Transverse colon (tissue), 4 donors: ENCODE results near the gene DPP9. TPM values are rescaled to one million over a fixed set of nuclear protein-coding genes. Genes with fewer than 3 reads are reported as not detected.

ENCODE experiments used
- DNase-seq: peaks from one replicate; pipeline ENCODE4 v3.0.0-alpha.2; 2019
- H3K27ac ChIP-seq, 4 donors: fragments of 200-600 bp; sonication (generic); 2 replicates each; pipeline ENCODE4 v1.5.1; 2016 to 2018; ENCODE audit warnings: inconsistent platforms in 4 of 4
- H3K27me3 ChIP-seq: fragments of 200-600 bp; sonication (generic); 2 replicates; pipeline ENCODE4 v1.5.1; 2017; ENCODE audit warnings: inconsistent platforms
- H3K36me3 ChIP-seq, 4 donors: fragments of 200-600 bp; sonication (generic); 2 replicates each; pipeline ENCODE4 v1.5.1; 2017 to 2019; ENCODE audit warnings: inconsistent platforms in 4 of 4
- H3K4me1 ChIP-seq, 4 donors: fragments of 200-600 bp; sonication (generic); 2 replicates each; pipeline ENCODE4 v1.5.1; 2017 to 2020; ENCODE audit warnings: inconsistent platforms in 4 of 4
- H3K4me3 ChIP-seq, 4 donors: fragments of 200-600 bp; sonication (generic); 1 replicate in 1 of 4; 2 replicates in 3 of 4; pipeline versions ENCODE4 v1.5.1 to v1.6.1; 2017 to 2019; ENCODE audit warnings: inconsistent platforms in 4 of 4
- H3K9me3 ChIP-seq, 2 donors: fragments of 200-600 bp; sonication (generic); 2 replicates each; pipeline ENCODE4 v1.5.1; 2017 to 2019; ENCODE audit warnings: inconsistent platforms in 2 of 2
- CTCF ChIP-seq, 5 experiments: fragments of 200-600 bp in 3 of 5; fragments of 450-650 bp in 2 of 5; sonication (generic) in 3 of 5; IDR thresholded peaks; 1 replicate in 2 of 5; 2 replicates in 3 of 5; pipeline ENCODE4 v1.5.1; 2016 to 2017; ENCODE audit warnings: antibody characterized with exemption in 5 of 5, inconsistent platforms in 3 of 5, mild to moderate bottlenecking in 2 of 5, moderate library complexity in 1 of 5
- EP300 ChIP-seq: sonication (generic); formaldehyde crosslinking; IDR thresholded peaks from one replicate; pipeline ENCODE4 v1.6.1; 2017; ENCODE audit warnings: antibody characterized with exemption, low read depth
- POLR2A ChIP-seq: fragments of 450-650 bp; IDR thresholded peaks from one replicate; pipeline ENCODE4 v1.6.1; 2016; ENCODE audit warnings: antibody characterized with exemption, mild to moderate bottlenecking, moderate library complexity
- POLR2AphosphoS5 ChIP-seq, 3 donors: sonication (generic); formaldehyde crosslinking; IDR thresholded peaks; one replicate each; pipeline ENCODE4 v1.6.1; 2016; ENCODE audit warnings: antibody characterized with exemption in 3 of 3
- WGBS, 2 donors: methylation state at CpG; one replicate each; pipeline ENCODE4 v1.1.5; 2018; ENCODE audit warnings: low coverage in 1 of 2; 5-methylcytosine and 5-hydroxymethylcytosine counted together
- in situ Hi-C, 4 donors: fragments of 200-750 bp; cut with MboI; loops; one replicate each; pipeline versions ENCODE4 v1.15.0 to v1.15.1; 2017; ENCODE audit warnings: low sequenced_read_pairs in 3 of 4, low pct_ligation_motif_present in 1 of 4, low pct_unique_long_range_greater_than_20kb in 1 of 4
- intact Hi-C: fragments of 100-400 bp; cut with DNase I; formaldehyde crosslinking; loops from one replicate; pipeline ENCODE4 v1.15.1; 2023; ENCODE audit warnings: low total_unique reads
- total RNA-seq, 4 donors: library from RNA; depleted of rRNA; stranded (reverse); fragments of >200 nt; gene quantifications; one replicate each; pipeline ENCODE4 v1.1.0, GENCODE V29; 2016

Gene DPP9
- total RNA-seq, 4 donors from 2014 or later, result 74.1 to 320 (median 103) TPM

GRCh38 chr19:4647676-4648644, 75.7 kb downstream of the DPP9 start:
- Histone ChIP-seq H3K4me3 (no peak overlapping the region), H3K27ac (peak overlapping the region; percentile 70 to 89 (median 84)), H3K4me1 (peaks cover 0 to 12% (median 5%) of the 10 kb centered on the region in 4 donors), H3K9me3 (no peaks in the 10 kb centered on the region), H3K36me3 (no peaks in the 10 kb centered on the region), H3K27me3 (no peaks in the 10 kb centered on the region)
- WGBS, 2 donors, result 69% methylated on average over 18 of the region's 20 CpGs; no CpG with 5 or more reads in 1 of the 2 donors
- in situ Hi-C loops, result no loop called here
- TF ChIP-seq POLR2A (no peak), CTCF (IDR thresholded peaks at IDR 0.05) (no peak), POLR2AphosphoS5 (IDR thresholded peaks at IDR 0.05) (peak in 2 of 3 donors; percentile 22 to 41), EP300 (no peak)
- intact Hi-C loops, result no loop called here
- no peak for DNase-seq

- Histone ChIP-seq H3K9me3 (no peaks in the 10 kb centered on the region), H3K27me3 (no peaks in the 10 kb centered on the region), H3K36me3 (no peaks in the 10 kb centered on the region), H3K4me1 (peaks cover 3 to 21% (median 13%) of the 10 kb centered on the region in 4 donors), H3K27ac (peak overlapping the region; percentile 66 to 89 (median 84)), H3K4me3 (no peak overlapping the region)
- no peak for TF ChIP-seq POLR2A
- in situ Hi-C loops, result no loop called here
- WGBS, 2 donors, result 85% methylated on average over 2 to 4 of the region's 4 CpGs
- DNase-seq, result no peak
- intact Hi-C loops, result no loop called here
Observed at GRCh38 chr19:4645718-4646117, 77.9 kb downstream of the DPP9 start.

GRCh38 chr19:4642625-4643024, 81.0 kb downstream of the DPP9 start:
- peak overlapping the region in 3 of 4 donors; percentile 78 to 89 (median 86) for H3K27ac ChIP-seq
- H3K4me1 ChIP-seq, result peaks cover 9 to 30% (median 20%) of the 10 kb centered on the region in 4 donors
- WGBS, 2 donors, result 87 to 96% methylated on average over 5 to 6 of the region's 6 CpGs

GRCh38 chr19:4641132-4641531, 82.5 kb downstream of the DPP9 start:
- no peak for DNase-seq
- H3K4me3 ChIP-seq, result peak overlapping the region in 2 of 4 donors; percentile 68 to 84
- H3K27me3 ChIP-seq, result no peaks in the 10 kb centered on the region
- H3K9me3 ChIP-seq, result no peaks in the 10 kb centered on the region
- 70% methylated on average over 14 of the region's 14 CpGs; no CpG with 5 or more reads in 1 of the 2 donors for WGBS, 2 donors
- TF ChIP-seq CTCF (IDR thresholded peaks at IDR 0.05) (no peak), EP300 (no peak), POLR2A (no peak), POLR2AphosphoS5 (IDR thresholded peaks at IDR 0.05) (no peak)
- H3K36me3 ChIP-seq, result no peaks in the 10 kb centered on the region
- intact Hi-C loops (no loop called here), in situ Hi-C loops (no loop called here)
- peak overlapping the region; percentile 78 to 89 (median 82) for H3K27ac ChIP-seq
- peaks cover 13 to 34% (median 26%) of the 10 kb centered on the region in 4 donors for H3K4me1 ChIP-seq

More at GRCh38 chr19:4642625-4643024, 81.0 kb downstream of the DPP9 start:
- in situ Hi-C loops, result no loop called here
- Histone ChIP-seq H3K27me3 (no peaks in the 10 kb centered on the region), H3K4me3 (no peak overlapping the region), H3K9me3 (no peaks in the 10 kb centered on the region), H3K36me3 (no peaks in the 10 kb centered on the region)
- no peak for TF ChIP-seq CTCF (IDR thresholded peaks at IDR 0.05)
- no peak for TF ChIP-seq EP300
- no peak for TF ChIP-seq POLR2A
- TF ChIP-seq POLR2AphosphoS5 (IDR thresholded peaks at IDR 0.05), result no peak
- no peak for DNase-seq
- intact Hi-C loops, result no loop called here
